Naive thymus-derived CD4-positive, alpha-beta T cell (primary cell): ENCODE measurements around the gene MYO16. TPM values are rescaled to one million over a fixed set of nuclear protein-coding genes. Genes with fewer than 3 reads are reported as not detected.
"Not testable (repeated sequence)": the region's sequence is repeated elsewhere in the genome, so short reads cannot be mapped to it uniquely, and the experiment has no call there.

Experiments
- ATAC-seq: fragments of 150-1000 bp; cut with Tn5 transposase; 2 replicates; pipeline ENCODE4 v1.10.0; 2021; ENCODE audit warnings: mild to moderate bottlenecking, moderate library complexity
- CTCF ChIA-PET: fragments of 350-600 bp; sonication (Branson Sonifier 250); formaldehyde crosslinking; loops from one replicate; lab custom pipeline; 2021; ENCODE audit warnings: antibody characterized with exemption; lab: Charles Lee
- POLR2A ChIA-PET: fragments of 350-600 bp; sonication (Branson Sonifier 250); formaldehyde crosslinking; loops from one replicate; lab custom pipeline; 2021; ENCODE audit warnings: antibody characterized with exemption, inconsistent platforms; lab: Charles Lee
- DNase-seq, 9 donors: peaks; one replicate each; pipeline versions ENCODE4 v3.0.0 to v3.0.0-alpha.2; 2020 to 2022; ENCODE audit warnings: mixed read lengths in 1 of 9
- H3K27ac ChIP-seq: one replicate; pipeline ENCODE4 v1.7.0; 2013; ENCODE audit warnings: mild to moderate bottlenecking, low read depth, low read length, moderate library complexity
- H3K27me3 ChIP-seq, 2 donors: one replicate each; pipeline ENCODE4 v1.7.0; 2013; ENCODE audit warnings: low read length in 2 of 2, mild to moderate bottlenecking in 2 of 2, moderate library complexity in 2 of 2; ENCODE audit not compliant: control insufficient read depth in 2 of 2, insufficient read depth in 2 of 2
- H3K36me3 ChIP-seq, 3 experiments: 1 replicate in 2 of 3; 2 replicates in 1 of 3; pipeline ENCODE4 v1.7.0; 2013; ENCODE audit warnings: low read length in 3 of 3, mild to moderate bottlenecking in 3 of 3, moderate library complexity in 1 of 3; ENCODE audit not compliant: insufficient read depth in 3 of 3, control insufficient read depth in 2 of 3
- H3K4me1 ChIP-seq, 2 donors: one replicate each; pipeline ENCODE4 v1.7.0; 2013; ENCODE audit warnings: low read length in 2 of 2, mild to moderate bottlenecking in 2 of 2, moderate library complexity in 1 of 2; ENCODE audit not compliant: control insufficient read depth in 2 of 2, insufficient read depth in 2 of 2
- H3K4me3 ChIP-seq: 2 replicates; pipeline ENCODE4 v1.7.0; 2013; ENCODE audit warnings: mild to moderate bottlenecking, low read length
- H3K9me3 ChIP-seq, 3 experiments: 1 replicate in 2 of 3; 2 replicates in 1 of 3; pipeline ENCODE4 v1.7.0; 2013; ENCODE audit warnings: low read length in 3 of 3; ENCODE audit not compliant: control insufficient read depth in 2 of 3
- H3K27ac Mint-ChIP-seq, 9 donors: one replicate each; pipeline ENCODE4 v1.8.0; 2020 to 2022; ENCODE audit warnings: mixed read lengths in 9 of 9, mild to moderate bottlenecking in 8 of 9, moderate library complexity in 5 of 9, inconsistent platforms in 2 of 9
- H3K27me3 Mint-ChIP-seq, 5 donors: one replicate each; pipeline ENCODE4 v1.8.0; 2021 to 2022; ENCODE audit warnings: mixed read lengths in 5 of 5, mild to moderate bottlenecking in 1 of 5
- H3K36me3 Mint-ChIP-seq, 5 donors: one replicate each; pipeline ENCODE4 v1.8.0; 2020 to 2022; ENCODE audit warnings: mixed read lengths in 5 of 5, mild to moderate bottlenecking in 3 of 5, inconsistent platforms in 1 of 5
- H3K4me1 Mint-ChIP-seq, 7 donors: one replicate each; pipeline ENCODE4 v1.8.0; 2020 to 2022; ENCODE audit warnings: mixed read lengths in 7 of 7, mild to moderate bottlenecking in 3 of 7, inconsistent platforms in 1 of 7
- H3K4me3 Mint-ChIP-seq, 10 donors: one replicate each; pipeline ENCODE4 v1.8.0; 2020 to 2022; ENCODE audit warnings: mild to moderate bottlenecking in 10 of 10, mixed read lengths in 10 of 10, moderate library complexity in 6 of 10, inconsistent platforms in 2 of 10
- H3K9me3 Mint-ChIP-seq, 11 donors: one replicate each; pipeline ENCODE4 v1.8.0; 2020 to 2022; ENCODE audit warnings: mixed read lengths in 11 of 11, mild to moderate bottlenecking in 4 of 11, inconsistent platforms in 1 of 11, moderate library complexity in 1 of 11
- intact Hi-C, 2 donors: fragments of 100-400 bp; cut with micrococcal nuclease; formaldehyde crosslinking; loops; one replicate each; pipeline ENCODE4 v1.15.1; 2023
- polyA plus RNA-seq, 2 donors: library from polyadenylated mRNA; unstranded; fragments of 300-500 nt; fragmentation: Illumina TruSeq; gene quantifications; one replicate each; pipeline ENCODE4 v1.2.3, GENCODE V29; 2021
- total RNA-seq, 6 experiments: library from RNA in 5 of 6; stranded (reverse) in 5 of 6; gene quantifications; 1 replicate in 5 of 6; 2 replicates in 1 of 6; pipeline ENCODE4 v1.2.3 and lab custom pipeline; 2021 to 2026

Gene MYO16
- total and polyA plus RNA-seq, 7 experiments from 2014 or later, result 0.10 to 1.4 (median 1.4) TPM; not detected in 4

GRCh38 chr13:108897955-108898354 lies 268.5 kb downstream of the MYO16 start:
- H3K4me1 ChIP-seq, result peaks cover 0 to 5% of the 10 kb centered on the region in 2 donors
- ATAC-seq (peak; percentile 46), DNase-seq (peak in 2 of 9 donors; percentile 4 to 15)
- peak overlapping the region in 4 of 10 donors; percentile 51 to 80 (median 65) for H3K4me3 Mint-ChIP-seq
- peaks cover 0 to 6% (median 0%) of the 10 kb centered on the region in 11 donors for H3K9me3 Mint-ChIP-seq
- no peaks in the 10 kb centered on the region for H3K36me3 Mint-ChIP-seq
- intact Hi-C loops, result loop anchor here (2.0 to 5.0 kb wide), 4 partner anchors 391 to 1691 kb away; no protein-coding TSS in a partner anchor
- H3K27ac Mint-ChIP-seq, result peak overlapping the region in 2 of 9 donors; percentile 4 to 60
- H3K36me3 ChIP-seq, result no peaks in the 10 kb centered on the region
- no peaks in the 10 kb centered on the region for H3K9me3 ChIP-seq
- no peaks in the 10 kb centered on the region for H3K27me3 ChIP-seq
- H3K4me1 Mint-ChIP-seq, result peaks cover 0 to 16% (median 6%) of the 10 kb centered on the region in 7 donors
- H3K27ac ChIP-seq, result no peak overlapping the region
- H3K27me3 Mint-ChIP-seq, result peaks cover 7 to 26% (median 13%) of the 10 kb centered on the region in 5 donors
- POLR2A ChIA-PET, result no interaction called here
- H3K4me3 ChIP-seq, result no peak overlapping the region
- CTCF ChIA-PET, result interaction anchor here (0.7 to 1.2 kb wide), 6 partner anchors 572 to 887 kb away, joined by 3 to 5 read pairs (median 4); partner anchors contain the start of gene TNFSF13B

DNA sequence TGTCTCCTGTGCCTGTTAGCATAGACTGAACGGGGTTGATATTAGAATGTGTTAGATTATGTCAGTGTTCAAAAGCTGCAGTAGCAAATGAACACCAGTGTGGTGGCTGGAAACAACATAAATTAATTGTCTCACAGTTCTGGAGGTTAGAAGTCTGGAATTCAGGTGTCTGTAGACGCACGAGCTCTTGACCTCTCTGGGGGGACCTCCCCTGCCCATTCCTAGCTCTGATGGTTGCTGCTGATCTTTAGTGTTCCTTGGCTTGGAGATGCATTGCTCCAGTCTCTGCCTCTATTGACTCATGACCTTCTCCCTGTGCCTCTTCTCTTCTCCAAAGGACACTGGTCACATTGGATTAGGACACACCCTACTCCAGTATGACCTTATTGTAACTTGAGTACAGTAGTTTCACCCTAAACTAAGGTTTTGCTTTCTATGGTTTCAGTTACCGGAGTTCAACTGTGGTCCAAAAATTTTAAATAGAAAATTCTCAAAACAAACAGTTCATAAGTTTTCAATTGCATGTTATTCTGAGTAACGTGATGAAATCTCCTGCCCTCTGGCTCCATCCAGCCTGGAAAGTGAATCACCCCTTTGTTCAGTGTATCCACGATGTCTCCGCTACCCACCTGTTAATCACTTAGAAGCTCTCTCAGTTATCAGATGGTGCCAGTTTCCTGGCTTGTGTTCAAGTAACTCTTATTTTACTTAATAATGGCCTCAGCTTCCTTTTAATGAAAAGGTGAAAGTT lies 273.2 kb downstream of the MYO16 start:
- Mint-ChIP-seq H3K9me3 (peaks cover 0 to 6% (median 0%) of the 10 kb centered on the region in 11 donors), H3K4me1 (peaks cover 0 to 7% (median 6%) of the 10 kb centered on the region in 7 donors), H3K27me3 (peaks cover 0 to 21% (median 8%) of the 10 kb centered on the region in 5 donors), H3K4me3 (no peak overlapping the region), H3K27ac (no peak overlapping the region), H3K36me3 (no peaks in the 10 kb centered on the region)
- H3K4me1 ChIP-seq, result peaks cover 0 to 5% of the 10 kb centered on the region in 2 donors
- H3K4me3 ChIP-seq, result no peak overlapping the region
- no peaks in the 10 kb centered on the region for H3K9me3 ChIP-seq
- DNase-seq (no peak), ATAC-seq (no peak)
- no peaks in the 10 kb centered on the region for H3K36me3 ChIP-seq
- POLR2A ChIA-PET, result no interaction called here
- intact Hi-C loops, result no loop called here
- CTCF ChIA-PET, result interaction anchor here (0.6 kb wide), 1 partner anchor 725 kb away, joined by 3 read pairs; no protein-coding TSS in a partner anchor
- no peak overlapping the region for H3K27ac ChIP-seq
- no peaks in the 10 kb centered on the region for H3K27me3 ChIP-seq

- H3K9me3 Mint-ChIP-seq, result peaks cover 0 to 6% (median 0%) of the 10 kb centered on the region in 11 donors
- no peak for ATAC-seq
- Histone ChIP-seq H3K4me1 (no peaks in the 10 kb centered on the region), H3K4me3 (no peak overlapping the region), H3K27ac (no peak overlapping the region), H3K27me3 (no peaks in the 10 kb centered on the region), H3K9me3 (no peaks in the 10 kb centered on the region), H3K36me3 (no peaks in the 10 kb centered on the region)
- H3K4me3 Mint-ChIP-seq, result no peak overlapping the region
- no peak overlapping the region for H3K27ac Mint-ChIP-seq
- H3K4me1 Mint-ChIP-seq, result no peaks in the 10 kb centered on the region
- H3K36me3 Mint-ChIP-seq, result no peaks in the 10 kb centered on the region
- POLR2A ChIA-PET, result no interaction called here
- intact Hi-C loops, result no loop called here
- H3K27me3 Mint-ChIP-seq, result peaks cover 0 to 17% (median 8%) of the 10 kb centered on the region in 5 donors
- no peak for DNase-seq
- CTCF ChIA-PET, result no interaction called here
These were observed 274.2 kb downstream of the MYO16 start for GRCh38 chr13:108903613-108904012.

DNA sequence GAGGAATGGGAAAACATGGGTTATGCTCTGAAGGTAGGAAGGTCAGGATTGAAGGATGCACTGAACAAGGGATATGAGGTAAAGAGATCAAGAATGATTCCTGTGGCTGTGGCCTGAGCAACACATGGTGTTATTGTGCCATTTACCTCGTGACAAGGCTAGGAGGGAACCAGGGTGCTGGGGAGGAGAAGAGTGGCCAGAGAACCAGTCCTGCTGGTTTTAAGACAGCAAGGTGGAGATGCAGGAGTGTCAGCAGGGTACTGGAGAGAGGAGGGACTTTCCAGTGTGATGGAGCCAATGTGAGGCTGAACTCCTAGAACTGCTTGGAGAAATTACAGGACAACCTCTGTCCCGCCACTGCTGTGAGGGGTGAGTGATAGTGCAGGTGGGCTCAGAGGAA lies 282.4 kb downstream of the MYO16 start:
- ChIA-PET POLR2A (no interaction called here), CTCF (no interaction called here)
- H3K36me3 ChIP-seq, result no peaks in the 10 kb centered on the region
- Mint-ChIP-seq H3K9me3 (no peaks in the 10 kb centered on the region), H3K4me3 (no peak overlapping the region), H3K27me3 (peaks cover 7 to 33% (median 14%) of the 10 kb centered on the region in 5 donors), H3K4me1 (peaks cover 7 to 20% (median 17%) of the 10 kb centered on the region in 7 donors), H3K36me3 (no peaks in the 10 kb centered on the region), H3K27ac (no peak overlapping the region)
- DNase-seq (no peak), ATAC-seq (no peak)
- no peak overlapping the region for H3K27ac ChIP-seq
- H3K27me3 ChIP-seq, result no peaks in the 10 kb centered on the region
- H3K4me3 ChIP-seq, result no peak overlapping the region
- intact Hi-C loops, result loop anchor here in 1 of 2 donors (10.0 kb wide), 1 partner anchor 1803 kb away; the partner anchor contains the start of gene ING1
- H3K4me1 ChIP-seq, result peaks cover 0 to 6% of the 10 kb centered on the region in 2 donors
- H3K9me3 ChIP-seq, result no peaks in the 10 kb centered on the region

DNA sequence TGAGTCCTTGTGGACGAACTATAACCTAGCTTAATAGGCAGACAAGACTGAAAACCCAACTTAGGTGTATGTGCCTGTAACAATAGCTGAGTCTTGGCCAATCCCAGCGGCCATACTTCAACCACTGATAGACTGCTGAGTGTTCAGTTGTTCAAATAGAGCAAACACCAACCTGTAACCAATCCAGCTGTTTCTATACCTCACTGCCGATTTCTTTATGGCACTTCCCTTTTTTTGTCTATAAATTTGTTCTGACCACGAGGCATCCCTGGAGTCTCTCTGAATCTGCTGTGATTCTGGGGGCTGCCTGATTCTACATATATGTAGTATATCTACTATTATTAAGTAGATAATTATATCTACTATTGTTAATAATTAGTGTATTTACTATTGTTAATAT lies 284.3 kb downstream of the MYO16 start:
- H3K4me1 ChIP-seq, H3K4me3 Mint-ChIP-seq, CTCF ChIA-PET, H3K27me3 ChIP-seq, H3K9me3 ChIP-seq, H3K27ac ChIP-seq, H3K36me3 Mint-ChIP-seq, ATAC-seq, H3K36me3 ChIP-seq, H3K9me3 Mint-ChIP-seq, H3K27ac Mint-ChIP-seq, H3K4me3 ChIP-seq, DNase-seq: not testable (repeated sequence)
- peaks cover 7 to 28% (median 14%) of the 10 kb centered on the region in 5 donors for H3K27me3 Mint-ChIP-seq
- intact Hi-C loops, result loop anchor here in 1 of 2 donors (10.0 kb wide), 1 partner anchor 1801 kb away; the partner anchor contains the start of gene ING1
- POLR2A ChIA-PET, result interaction anchor here (0.7 to 1.0 kb wide), 2 partner anchors 624 to 696 kb away, joined by 3 to 4 read pairs; partner anchors contain the start of gene ABHD13
- H3K4me1 Mint-ChIP-seq, result peaks cover 7 to 20% (median 17%) of the 10 kb centered on the region in 7 donors

DNA sequence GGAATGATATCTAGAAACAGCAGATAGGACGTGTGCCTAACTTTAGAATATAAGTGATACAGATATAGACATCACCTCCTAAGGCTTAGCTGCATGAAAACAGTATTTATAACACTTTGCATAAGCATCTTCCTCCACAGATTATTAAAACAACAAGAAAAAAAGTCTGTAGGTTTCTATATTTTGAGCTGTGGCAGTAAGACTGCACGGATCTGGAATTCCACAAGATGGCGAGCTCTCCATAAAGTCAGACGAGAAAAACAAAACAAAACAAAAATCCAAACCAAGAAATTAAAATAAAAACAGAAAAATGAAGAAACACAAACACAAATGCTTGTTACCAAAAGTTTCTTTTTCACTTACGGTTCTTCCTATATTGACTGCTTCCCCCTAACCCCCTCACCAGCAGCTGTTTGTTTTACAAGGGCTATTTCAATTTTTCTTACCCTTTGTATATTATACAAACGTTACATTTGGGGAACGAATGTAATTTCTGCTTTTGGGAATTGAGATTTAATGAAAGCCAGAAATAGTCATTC lies 285.8 kb downstream of the MYO16 start:
- H3K27ac Mint-ChIP-seq, result peak overlapping the region in 2 of 9 donors; percentile 77 to 96
- no peaks in the 10 kb centered on the region for H3K36me3 ChIP-seq
- ChIA-PET POLR2A (interaction anchor here (0.5 kb wide), 1 partner anchor 581 kb away, joined by 3 read pairs; no protein-coding TSS in a partner anchor), CTCF (no interaction called here)
- peak overlapping the region in 9 of 10 donors; percentile 9 to 82 (median 53) for H3K4me3 Mint-ChIP-seq
- H3K4me1 Mint-ChIP-seq, result peaks cover 7 to 20% (median 17%) of the 10 kb centered on the region in 7 donors
- H3K27me3 Mint-ChIP-seq, result peaks cover 7 to 22% (median 14%) of the 10 kb centered on the region in 5 donors
- intact Hi-C loops, result loop anchor here (1.0 to 10.0 kb wide), 4 partner anchors 698 to 1800 kb away; partner anchors contain the start of genes ABHD13 (in 2 of the 2), LIG4 (in 2 of the 2), ING1 (in 1 of the 2) and IRS2 (in 1 of the 2)
- H3K9me3 ChIP-seq, result no peaks in the 10 kb centered on the region
- peaks cover 0 to 6% of the 10 kb centered on the region in 2 donors for H3K4me1 ChIP-seq
- DNase-seq, result no peak
- no peaks in the 10 kb centered on the region for H3K27me3 ChIP-seq
- H3K36me3 Mint-ChIP-seq, result no peaks in the 10 kb centered on the region
- H3K9me3 Mint-ChIP-seq, result no peaks in the 10 kb centered on the region
- H3K27ac ChIP-seq, result no peak overlapping the region
- no peak for ATAC-seq
- no peak overlapping the region for H3K4me3 ChIP-seq
